Epidermal melanocyte (primary cell): ENCODE measurements around the gene ZNF683.
"Not testable (repeated sequence)": the region's sequence is repeated elsewhere in the genome, so short reads cannot be mapped to it uniquely, and the experiment has no call there.

Experiments
- DNase-seq: peaks from one replicate; pipeline ENCODE4 v3.0.0; 2011; ENCODE audit warnings: low spot score; ENCODE audit not compliant: insufficient read length

ZNF683 gene

DNA sequence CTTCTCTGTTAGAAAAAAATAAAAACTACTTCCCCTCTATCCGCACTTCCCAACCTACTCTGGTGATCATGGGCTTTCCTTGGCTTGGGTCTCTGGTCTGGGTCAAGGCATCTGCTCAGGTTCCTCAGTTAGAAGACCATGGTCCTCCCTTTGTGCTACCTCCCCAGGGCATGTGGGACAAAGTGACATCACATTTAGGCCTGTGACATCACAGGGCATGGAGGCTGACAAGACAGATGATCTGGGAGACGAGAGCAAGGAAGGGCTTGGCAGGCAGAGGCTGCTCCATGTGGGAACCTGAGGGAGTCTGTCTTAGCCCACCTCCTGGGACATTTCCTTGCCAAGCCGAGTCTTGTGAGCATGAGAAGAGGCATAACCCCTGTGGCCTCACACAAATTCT is at the start of gene ZNF683:
TSS of gene ZNF683 (minus strand) at position 140 of the 400 bp plus-strand sequence. CDS start 4,179 bp downstream, outside the sequence.
- not testable (repeated sequence) for DNase-seq

DNA sequence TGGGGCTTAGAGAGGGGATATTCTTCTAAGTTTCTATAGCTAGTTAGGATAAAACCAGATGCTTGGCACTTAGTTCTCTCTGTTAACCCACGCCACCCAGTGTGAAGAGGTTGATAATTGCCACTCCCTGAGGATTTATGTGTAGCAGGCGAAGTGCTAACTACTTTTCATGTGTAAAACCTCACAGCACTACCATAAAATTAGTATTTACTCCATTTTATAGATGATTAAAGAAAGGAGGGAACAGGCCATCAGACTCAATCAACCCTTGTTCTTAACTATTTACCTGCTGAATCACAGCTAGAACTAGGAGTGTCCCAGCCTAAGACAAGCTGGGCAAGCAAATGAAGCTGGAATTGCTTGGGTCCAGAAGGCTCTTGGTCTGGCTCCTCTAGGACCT is 46.9 kb upstream of the ZNF683 start:
- no peak for DNase-seq

DNA sequence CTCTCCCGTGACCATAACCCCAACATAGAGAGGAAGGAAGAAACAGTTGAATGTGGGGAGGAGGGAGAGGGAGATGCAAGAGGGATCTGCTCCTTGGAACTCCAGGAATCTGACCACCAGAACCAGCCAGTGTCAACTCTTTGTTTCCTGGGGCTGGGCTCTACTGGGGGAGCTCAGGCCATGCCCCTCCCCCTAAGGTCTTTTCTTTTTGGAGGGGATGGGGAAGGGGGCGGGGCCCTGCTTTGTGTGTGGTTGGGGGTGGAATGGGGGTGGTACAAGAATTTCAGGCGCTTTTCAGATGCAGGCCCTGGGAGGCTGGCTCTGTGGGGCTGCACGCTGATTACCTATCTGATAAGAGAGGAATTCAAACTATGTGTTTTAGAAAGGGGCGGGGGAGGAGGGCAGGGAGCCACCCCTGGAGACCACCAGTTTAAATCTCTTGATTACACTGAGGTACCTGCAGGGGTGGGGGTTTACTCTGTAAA is 46.4 kb upstream of the ZNF683 start:
- DNase-seq, result no peak

DNA sequence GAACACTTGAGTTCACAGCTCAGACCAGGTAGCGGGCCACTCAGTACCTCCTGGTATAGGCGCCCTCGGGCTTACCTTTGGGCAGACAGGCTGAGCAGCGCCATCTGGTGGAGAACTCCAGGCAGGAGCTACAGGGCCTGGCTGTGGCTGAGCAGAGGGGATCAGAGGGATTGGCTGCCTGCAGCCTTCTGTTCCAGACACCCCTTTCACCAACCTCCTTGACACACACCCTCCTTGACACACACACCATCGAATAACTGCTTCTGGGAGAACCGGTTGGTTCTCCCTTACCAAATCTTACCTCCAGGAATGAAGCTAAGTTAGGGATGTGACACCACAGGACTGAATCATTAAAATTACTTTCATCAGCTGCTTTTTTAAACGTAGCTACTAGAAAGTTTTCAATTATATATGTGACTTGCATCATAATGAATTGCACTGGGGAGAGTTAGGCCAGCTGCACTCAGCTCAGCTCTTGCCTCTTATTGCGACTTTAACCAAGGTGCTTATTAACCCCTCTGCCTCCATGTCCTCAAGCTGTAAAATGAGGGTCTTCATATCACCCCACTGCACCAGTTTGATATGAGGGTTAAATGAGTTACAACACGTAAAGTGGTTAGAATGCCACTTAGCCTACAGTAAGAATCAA is 44.7 kb upstream of the ZNF683 start:
- peak; percentile 27 for DNase-seq

DNA sequence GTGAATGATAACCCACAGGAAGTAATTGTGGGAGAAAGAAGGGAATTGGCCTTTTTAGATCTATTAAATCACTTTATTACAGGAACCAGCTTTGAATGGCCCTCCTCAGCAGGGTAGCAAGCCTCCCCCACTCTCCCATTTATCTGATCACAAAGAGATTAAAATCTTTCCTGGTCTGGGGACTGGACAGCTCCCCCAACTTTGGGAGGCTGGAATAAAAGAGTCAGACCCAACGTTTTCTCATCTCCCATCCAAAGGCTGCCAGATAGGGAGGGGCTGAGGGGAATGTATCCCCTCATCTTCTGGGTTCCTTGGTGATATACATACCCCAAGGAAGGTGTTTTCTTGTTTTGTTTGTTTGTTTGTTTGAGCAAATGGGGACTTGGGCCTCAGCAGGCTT is 40.5 kb upstream of the ZNF683 start:
- DNase-seq, result no peak

DNA sequence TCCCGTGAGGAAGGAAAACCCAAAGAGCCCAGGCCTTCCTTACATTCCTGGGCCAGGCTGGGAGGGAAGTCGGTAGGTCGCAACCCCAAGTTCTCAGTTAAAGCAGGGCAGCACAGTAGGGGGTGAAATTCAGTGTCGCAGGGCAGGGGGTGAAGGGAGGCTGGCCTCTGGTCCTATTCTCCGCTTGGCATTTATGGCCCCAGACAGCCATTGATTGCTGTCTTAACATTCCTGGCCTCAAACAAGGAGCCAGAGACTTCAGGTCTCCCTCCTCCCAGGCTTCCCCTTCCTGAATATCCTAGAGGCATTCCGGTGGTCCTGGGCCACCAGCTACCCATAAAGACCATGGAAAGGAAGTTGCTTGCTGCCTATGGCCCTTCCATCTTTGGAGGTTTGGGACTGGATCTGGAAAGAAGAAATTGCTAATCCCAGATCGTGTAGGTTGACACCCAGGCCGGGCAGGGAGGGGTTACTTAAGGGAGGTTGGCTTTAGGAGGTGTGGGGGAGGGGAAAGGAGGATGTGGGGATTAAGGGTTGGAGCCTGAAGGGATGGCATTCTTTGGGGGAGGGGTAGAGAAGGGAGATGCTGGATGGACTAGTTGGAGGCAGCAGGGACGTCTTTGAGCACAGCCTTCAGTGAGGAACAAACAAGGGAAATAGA is 39.8 kb upstream of the ZNF683 start:
- DNase-seq, result no peak

DNA sequence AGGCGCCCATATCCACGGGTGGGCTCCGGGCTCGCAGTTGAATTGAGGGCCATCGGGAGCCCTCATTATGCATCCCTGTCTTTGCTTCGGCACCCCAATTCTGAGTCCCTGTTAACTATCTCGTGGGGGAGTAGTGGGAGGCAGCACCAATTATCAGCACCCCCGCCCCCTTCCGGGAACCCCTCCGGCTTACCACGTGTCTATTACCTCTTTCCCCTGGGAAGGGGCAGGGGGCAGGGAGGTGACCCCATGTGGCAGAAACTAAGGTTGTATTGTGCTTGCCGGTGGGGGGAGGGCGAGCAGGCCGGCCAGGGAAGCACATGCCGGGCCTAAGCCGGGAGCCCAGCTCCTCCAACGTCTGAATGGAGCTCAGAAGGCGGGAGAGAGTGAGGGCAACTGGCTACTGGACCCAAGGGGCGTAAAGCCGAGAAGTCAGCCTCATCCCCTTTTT is 39.1 kb upstream of the ZNF683 start:
- DNase-seq, result no peak

DNA sequence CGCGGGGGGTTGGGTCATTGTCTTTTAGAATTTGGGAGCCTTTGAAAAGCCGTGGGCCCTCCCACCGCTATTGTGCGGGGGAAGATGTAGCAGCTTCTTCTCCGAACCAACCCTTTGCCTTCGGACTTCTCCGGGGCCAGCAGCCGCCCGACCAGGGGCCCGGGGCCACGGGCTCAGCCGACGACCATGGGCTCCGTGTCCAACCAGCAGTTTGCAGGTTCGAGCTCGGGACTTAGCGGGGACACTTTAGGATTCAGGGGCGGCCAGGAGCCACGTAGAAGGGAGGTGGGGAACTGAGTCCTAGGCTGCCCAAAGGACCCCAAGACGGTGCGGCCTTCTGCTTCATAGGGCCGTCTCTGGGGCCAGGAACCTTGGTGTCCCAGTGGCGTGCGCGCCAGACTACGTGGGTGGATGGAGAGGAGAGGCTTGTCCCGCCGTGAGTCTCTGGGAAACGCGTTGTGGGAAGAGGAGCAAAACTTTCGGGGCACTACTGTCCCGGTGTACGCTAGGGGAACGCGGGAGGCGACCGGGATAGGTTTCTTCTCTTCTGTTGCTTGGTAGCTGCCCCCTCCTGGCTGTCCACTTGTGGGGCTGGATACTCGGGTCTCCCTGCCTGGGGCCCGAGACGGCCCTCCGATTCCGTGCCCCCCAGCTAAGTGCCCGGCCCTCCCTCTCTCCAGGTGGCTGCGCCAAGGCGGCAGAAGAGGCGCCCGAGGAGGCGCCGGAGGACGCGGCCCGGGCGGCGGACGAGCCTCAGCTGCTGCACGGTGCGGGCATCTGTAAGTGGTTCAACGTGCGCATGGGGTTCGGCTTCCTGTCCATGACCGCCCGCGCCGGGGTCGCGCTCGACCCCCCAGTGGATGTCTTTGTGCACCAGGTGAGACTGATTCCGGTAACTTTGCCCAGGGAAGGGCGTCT is 38.4 kb upstream of the ZNF683 start, which contains the start of gene LIN28A:
TSS of gene LIN28A (plus strand) at position 112 of the 918 bp plus-strand sequence. CDS start at position 187, 75 bp downstream.
- no peak for DNase-seq

DNA sequence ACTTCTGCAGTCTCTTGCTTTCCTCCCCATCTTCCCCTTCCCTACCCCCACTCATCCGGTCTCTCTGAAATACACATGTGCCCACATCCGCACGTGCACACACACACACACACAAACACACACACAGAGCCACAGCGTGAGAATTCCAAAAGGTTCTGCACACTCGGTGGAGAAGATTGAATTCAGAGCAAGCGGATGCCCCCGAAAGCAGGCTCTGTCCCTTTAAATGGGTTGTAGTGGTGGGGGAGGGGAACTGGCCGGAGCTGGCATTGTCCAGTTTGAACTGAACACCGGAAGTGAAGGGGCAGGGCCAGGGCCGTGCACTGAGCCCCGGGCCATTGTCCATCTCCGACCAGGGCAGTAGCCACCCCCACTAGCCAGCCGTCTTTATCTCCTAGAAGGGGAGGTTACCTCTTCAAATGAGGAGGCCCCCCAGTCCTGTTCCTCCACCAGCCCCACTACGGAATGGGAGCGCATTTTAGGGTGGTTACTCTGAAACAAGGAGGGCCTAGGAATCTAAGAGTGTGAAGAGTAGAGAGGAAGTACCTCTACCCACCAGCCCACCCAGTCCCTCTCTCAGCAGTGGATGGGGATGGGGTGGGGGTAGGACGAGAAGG is 36.7 kb upstream of the ZNF683 start:
- DNase-seq, result no peak

DNA sequence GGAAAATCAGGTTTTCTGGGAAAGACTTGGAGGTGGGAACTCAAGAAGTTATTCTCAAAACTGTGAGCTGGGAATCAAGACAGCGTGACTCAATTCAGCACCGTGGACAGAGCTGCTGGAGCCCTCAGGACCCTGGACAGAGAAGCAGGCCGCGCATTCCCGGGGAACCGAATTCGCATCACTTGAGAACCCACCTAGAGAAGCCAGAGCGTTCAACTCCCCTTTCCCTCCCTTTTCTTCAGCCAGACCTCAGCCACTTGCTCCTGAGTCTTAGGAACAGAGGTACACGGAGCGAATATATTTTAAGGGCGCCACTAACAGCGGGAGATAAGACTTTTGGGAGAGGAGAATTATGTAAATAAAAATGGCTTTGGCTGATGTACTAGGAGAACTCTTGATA is 36.1 kb upstream of the ZNF683 start:
- peak; percentile 76 for DNase-seq

DNA sequence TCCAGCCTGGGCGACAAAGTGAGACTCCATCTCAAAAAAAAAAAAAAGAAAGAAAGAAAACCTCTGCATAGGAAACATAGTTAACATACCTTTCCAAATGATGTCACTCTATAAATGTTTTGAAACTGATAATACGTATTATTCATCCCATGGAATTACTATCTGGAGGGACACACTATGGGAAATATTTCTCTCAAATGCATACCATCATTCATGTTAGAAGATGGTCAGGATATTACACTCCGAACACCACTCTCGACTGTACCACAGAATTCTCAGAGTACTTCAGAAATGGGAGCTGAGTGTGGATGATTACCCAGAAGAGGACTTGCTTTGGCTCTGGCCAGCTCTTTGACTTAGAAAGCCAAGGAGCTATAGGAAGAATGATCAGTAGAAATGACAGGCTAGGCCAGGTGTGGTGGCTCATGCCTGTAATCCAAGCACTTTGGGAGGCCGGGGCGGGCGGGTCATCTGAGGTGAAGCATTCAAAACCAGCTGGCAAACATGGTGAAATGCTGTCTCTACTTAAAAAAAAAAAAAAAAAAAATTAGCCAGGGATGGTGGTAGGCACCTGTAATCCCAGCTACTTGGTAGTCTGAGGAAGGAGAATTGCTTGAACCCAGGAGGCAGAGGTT is 32.8 kb upstream of the ZNF683 start:
- no peak for DNase-seq

DNA sequence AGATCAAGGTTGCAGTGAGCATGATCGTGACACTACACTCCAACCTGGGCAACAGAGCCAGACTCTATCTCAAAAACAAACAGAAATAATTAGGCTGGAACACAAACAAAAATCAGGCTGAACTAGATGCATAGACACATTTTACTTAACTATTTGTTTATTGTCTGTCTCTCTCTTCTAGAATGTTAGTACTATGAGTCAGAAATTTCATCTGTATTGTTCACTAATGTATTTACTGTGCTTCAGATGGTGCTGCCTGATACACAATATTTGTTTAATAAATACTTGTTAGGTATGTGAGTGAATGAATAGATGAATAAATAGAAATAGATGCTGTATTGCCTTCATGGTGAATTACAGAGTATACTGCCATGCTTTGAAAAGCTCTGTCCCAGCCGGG is 32.1 kb upstream of the ZNF683 start:
- no peak for DNase-seq

DNA sequence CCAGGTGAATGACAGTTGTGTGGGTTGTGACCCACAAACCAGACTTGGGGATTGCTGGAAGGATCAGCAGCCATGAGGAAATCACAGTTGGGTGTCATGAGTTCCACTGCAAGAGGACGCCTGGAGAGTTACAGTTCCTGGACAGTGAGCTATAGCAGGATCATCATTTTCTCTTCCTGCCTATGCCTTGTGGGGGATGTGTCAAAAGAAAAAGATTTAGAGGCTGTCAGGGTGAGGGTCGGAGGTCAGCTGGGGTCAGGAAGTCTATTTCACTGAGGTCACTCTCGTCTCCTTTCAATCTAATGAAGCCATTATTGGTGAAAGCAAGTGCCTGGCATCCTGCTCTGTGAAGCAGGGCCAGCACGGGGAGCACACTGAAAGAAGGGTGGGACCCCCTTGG is 31.1 kb upstream of the ZNF683 start:
- no peak for DNase-seq

DNA sequence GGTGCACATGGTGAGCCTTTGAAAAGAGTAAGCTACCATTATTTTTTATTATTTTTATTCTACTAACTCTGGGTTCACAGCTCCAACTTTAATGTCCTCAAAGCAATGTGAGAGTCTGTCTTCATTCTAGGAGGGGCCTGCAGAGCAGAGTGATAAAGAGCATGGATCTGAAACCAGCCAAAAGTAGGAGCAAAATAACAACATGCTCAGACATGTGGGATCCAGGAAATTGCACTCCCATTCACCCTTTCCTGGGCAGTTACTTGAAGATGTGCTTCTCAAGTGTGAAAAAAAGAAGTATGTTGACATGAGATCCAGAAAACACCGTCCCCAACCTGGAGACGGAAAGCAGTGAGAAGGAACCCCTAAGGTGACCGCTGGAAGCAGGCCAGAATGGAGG is 29.3 kb upstream of the ZNF683 start:
- no peak for DNase-seq

DNA sequence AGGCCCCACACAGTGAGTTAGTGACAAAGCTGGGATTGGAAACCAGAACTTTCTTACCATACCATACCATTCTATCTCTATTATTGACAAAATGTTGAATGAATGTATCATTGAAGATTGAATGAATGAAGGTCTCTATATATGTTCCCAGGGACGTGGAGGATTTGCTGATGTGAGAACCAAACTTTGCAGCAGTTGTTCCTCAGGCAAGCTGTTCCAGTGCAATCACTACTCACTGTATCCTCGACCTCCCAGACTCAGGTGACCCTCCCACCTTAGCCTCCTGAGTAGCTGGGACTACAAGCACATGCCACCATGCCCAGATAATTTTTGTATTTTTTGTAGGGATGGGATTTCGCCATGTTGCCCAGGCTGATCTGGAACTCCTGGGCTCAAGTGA is 26.5 kb upstream of the ZNF683 start:
- no peak for DNase-seq

DNA sequence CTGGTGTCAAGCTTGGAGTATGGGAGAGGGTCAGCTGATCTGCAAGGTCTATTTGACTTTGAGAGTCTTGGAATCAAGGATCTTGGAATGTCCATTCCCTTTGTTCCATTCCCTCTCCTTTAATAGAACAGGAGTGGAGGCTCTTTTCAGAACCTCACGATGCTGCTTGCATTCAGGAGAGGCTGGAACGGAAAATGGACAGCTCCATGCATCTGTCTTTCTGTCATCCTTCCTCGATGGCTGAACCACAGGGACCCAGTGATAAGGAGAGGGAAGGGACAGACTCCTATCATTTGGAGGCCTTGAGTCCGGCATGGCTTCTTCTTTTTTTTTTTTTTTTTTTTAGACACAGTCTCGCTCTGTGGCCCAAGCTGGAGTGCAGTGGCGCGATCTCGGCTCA is 23.2 kb upstream of the ZNF683 start:
- no peak for DNase-seq

DNA sequence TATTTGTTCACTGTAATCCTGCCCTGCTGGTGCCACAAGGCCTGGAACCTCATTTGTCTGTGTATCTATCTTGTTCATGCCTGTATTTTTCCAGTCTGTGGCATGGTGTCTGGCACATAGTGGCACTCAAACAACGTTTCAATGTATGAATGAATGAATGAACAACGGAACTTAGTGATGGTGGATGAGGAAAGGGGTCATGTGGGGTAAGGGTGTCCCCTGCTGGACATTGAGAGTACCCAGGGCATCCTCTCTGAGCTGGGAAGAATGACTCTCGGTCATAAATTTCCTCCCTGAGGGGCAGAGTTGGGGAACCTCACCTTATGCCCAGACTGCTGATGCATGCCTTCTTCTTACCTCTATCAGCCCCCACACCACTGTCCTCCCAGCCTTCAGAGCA is 18.9 kb upstream of the ZNF683 start:
- DNase-seq, result no peak

DNA sequence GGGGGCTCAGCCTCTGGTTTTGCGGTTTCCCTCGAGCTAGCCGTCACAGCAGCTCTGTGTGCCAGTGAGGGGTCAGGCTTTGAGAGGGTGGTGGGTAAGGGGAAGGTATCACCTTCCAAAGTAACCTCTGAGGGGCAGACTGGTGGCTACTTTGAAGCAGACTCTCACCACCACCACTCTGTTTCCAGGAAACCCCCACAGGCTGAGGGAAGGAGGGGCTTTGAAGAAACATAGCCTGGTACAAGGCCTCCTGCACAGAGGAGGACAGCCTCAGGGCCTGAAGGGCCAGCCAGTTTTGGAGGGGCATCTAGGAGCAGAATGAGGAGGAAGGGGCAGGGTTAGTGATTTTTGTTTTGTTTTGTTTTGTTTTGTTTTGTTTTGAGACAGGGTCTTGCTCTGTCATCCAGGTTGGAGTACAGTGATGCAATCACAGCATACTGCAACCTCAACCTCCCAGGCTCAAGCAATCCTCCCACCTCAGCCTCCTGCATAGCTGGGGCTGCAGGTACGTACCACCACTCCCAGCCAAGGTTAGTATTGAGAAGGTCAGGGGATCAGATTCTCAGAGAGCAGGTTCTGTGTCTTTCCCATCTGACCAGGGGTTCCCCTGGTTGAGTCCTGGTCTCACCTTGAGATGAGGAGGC is 17.2 kb upstream of the ZNF683 start:
- no peak for DNase-seq

DNA sequence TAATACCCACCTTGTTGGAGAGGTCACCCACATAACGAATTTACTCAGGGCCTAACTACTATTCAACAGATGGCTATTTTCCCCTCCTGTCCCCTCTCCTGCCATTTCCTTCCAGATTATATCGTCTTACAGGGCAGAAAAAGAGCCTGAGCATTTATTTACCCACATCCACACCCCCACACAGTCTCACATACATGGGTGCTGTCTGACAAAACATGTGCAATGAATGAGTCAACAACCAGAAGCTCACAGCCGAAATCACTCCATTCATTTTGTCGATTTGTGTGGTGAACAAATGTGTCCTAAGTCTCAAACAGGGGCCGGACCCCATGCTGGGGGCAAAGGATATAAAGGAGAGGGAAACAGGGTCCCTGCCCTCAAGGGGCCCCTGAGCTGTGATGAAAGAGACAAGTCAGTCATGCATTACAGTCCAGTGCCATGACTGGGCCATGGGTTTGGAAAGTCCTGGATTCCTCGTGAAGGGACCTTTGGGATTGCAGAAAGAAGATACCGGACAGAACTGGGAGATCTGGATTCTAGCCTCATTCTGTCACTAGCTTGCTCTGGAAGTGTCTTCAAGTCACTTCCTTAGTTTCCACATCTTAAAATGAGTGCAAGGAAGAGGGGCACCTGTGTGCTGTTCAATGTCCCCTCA is 16.4 kb upstream of the ZNF683 start:
- DNase-seq, result no peak

DNA sequence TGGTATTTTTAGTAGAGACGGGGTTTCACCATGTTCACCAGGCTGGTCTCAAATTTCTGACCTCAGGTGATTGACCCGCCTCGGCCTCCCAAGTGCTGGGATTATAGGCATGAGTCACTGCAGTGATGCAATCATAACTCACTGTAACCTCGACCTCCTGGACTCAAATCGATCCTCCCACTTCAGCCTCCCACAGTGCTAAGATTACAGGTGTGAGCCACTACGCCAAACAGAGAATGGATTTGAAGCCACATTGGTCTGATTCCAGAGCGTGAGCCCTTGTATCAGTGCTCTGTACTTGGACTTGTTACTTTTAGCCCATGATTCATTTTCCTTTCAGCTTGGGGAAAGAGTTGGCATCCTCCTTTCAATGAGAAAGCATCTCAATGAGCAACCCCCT is 14.9 kb upstream of the ZNF683 start:
- DNase-seq, result no peak
